SK-N-SH (cell line): ENCODE measurements around the gene CATSPER4. TPM values are rescaled to one million over a fixed set of nuclear protein-coding genes. Genes with fewer than 3 reads are reported as not detected.

Source experiments
- CTCF ChIA-PET: fragments of 300-600, 350-600 bp; formaldehyde crosslinking; extraction: SDS; loops from one replicate; lab custom pipeline; 2021; lab: Yijun Ruan, JAX
- POLR2A ChIA-PET: fragments of 350-600 bp; sonication (Branson Sonifier 250); formaldehyde crosslinking; extraction: SDS; loops from one replicate; lab custom pipeline; 2020; ENCODE audit warnings: antibody characterized with exemption, inconsistent platforms; lab: Yijun Ruan, JAX
- DNase-seq: peaks from one replicate; pipeline ENCODE4 v3.0.0; 2012
- H2AFZ ChIP-seq: fragments of 200-600 bp; sonication (generic); 2 replicates; pipeline ENCODE4 v1.8.1; 2016; ENCODE audit warnings: antibody characterized with exemption, mild to moderate bottlenecking, low read depth
- H3F3A ChIP-seq: fragments of 200-600 bp; sonication (generic); replicated peaks from 2 replicates; pipeline ENCODE3; 2016; ENCODE audit warnings: antibody characterized with exemption, mild to moderate bottlenecking; ENCODE audit not compliant: insufficient read depth
- H3K27ac ChIP-seq, 2 experiments: fragments of 200-500 bp in 1 of 2; fragments of 200-600 bp in 1 of 2; sonication (Bioruptor generic) in 1 of 2; sonication (generic), shearing (Covaris generic) in 1 of 2; 2 replicates each; pipeline versions ENCODE4 v1.5.1 to v1.6.1; 2014 to 2016; ENCODE audit warnings: low read depth in 2 of 2, inconsistent platforms in 1 of 2, low read length in 1 of 2, mild to moderate bottlenecking in 1 of 2, mixed read lengths in 1 of 2
- H3K27me3 ChIP-seq: fragments of 200-600 bp; sonication (generic), shearing (Covaris generic); 2 replicates; pipeline ENCODE4 v1.6.1; 2016; ENCODE audit warnings: mixed run types; ENCODE audit not compliant: insufficient read depth
- H3K36me3 ChIP-seq, 2 experiments: fragments of 200-500 bp in 1 of 2; fragments of 200-600 bp in 1 of 2; sonication (Bioruptor generic) in 1 of 2; sonication (generic) in 1 of 2; replicated peaks in 1 of 2; 2 replicates each; pipeline versions ENCODE3 to v1.5.1; 2014 to 2016; ENCODE audit warnings: low read length in 1 of 2, mild to moderate bottlenecking in 1 of 2; ENCODE audit not compliant: insufficient read depth in 2 of 2, control insufficient read depth in 1 of 2
- H3K4me1 ChIP-seq, 2 experiments: fragments of 200-500 bp in 1 of 2; fragments of 200-600 bp in 1 of 2; sonication (Bioruptor generic) in 1 of 2; sonication (generic), shearing (Covaris generic) in 1 of 2; 2 replicates each; pipeline versions ENCODE4 v1.5.1 to v1.6.1; 2014 to 2016; ENCODE audit warnings: low read depth in 1 of 2, low read length in 1 of 2, mixed run types in 1 of 2; ENCODE audit not compliant: insufficient read depth in 2 of 2, control insufficient read depth in 1 of 2
- H3K4me2 ChIP-seq: fragments of 200-600 bp; sonication (generic), shearing (Covaris generic); 2 replicates; pipeline ENCODE4 v1.6.1; 2017; ENCODE audit warnings: mixed run types
- H3K4me3 ChIP-seq, 2 experiments: fragments of 200-500 bp in 1 of 2; fragments of 200-600 bp in 1 of 2; sonication (Bioruptor generic) in 1 of 2; sonication (generic), shearing (Covaris generic) in 1 of 2; 2 replicates each; pipeline versions ENCODE4 v1.5.1 to v1.8.1; 2014 to 2016; ENCODE audit warnings: low read depth in 2 of 2, inconsistent platforms in 1 of 2, low read length in 1 of 2, mild to moderate bottlenecking in 1 of 2, mixed read lengths in 1 of 2, moderate library complexity in 1 of 2
- H3K79me2 ChIP-seq: fragments of 200-600 bp; sonication (generic); 2 replicates; pipeline ENCODE4 v1.8.1; 2017; ENCODE audit warnings: mild to moderate bottlenecking; ENCODE audit not compliant: insufficient read depth
- H3K9ac ChIP-seq: fragments of 200-600 bp; sonication (generic); 2 replicates; pipeline ENCODE4 v1.6.1; 2017; ENCODE audit warnings: mixed run types
- H3K9me2 ChIP-seq: fragments of 200-600 bp; sonication (generic); 2 replicates; pipeline ENCODE4 v1.6.1; 2017; ENCODE audit warnings: mixed run types
- H3K9me3 ChIP-seq: fragments of 200-600 bp; sonication (generic); 2 replicates; pipeline ENCODE4 v1.6.1; 2017; ENCODE audit warnings: mixed run types, mild to moderate bottlenecking, moderate library complexity
- H4K20me1 ChIP-seq: fragments of 200-600 bp; sonication (generic); 2 replicates; pipeline ENCODE4 v1.6.1; 2017; ENCODE audit warnings: mild to moderate bottlenecking, mixed run types; ENCODE audit not compliant: insufficient read depth
- CHD2 ChIP-seq: fragments of 150-350 bp; IDR thresholded peaks from 2 replicates; pipeline ENCODE4 v1.6.1; 2018; ENCODE audit warnings: low read length; ENCODE audit not compliant: partially characterized antibody
- CTCF ChIP-seq: fragments of 200-600 bp; sonication (generic); IDR thresholded peaks from 2 replicates; pipeline ENCODE4 v1.6.1; 2017; ENCODE audit warnings: antibody characterized with exemption, mild to moderate bottlenecking, moderate library complexity
- EP300 ChIP-seq, 2 experiments: IDR thresholded peaks; 2 replicates each; pipeline versions ENCODE4 v1.4.0 to v1.6.1; 2012; ENCODE audit warnings: borderline replicate concordance in 1 of 2, low read depth in 1 of 2, low read length in 1 of 2
- FOXJ3 ChIP-seq: sonication (generic); formaldehyde crosslinking; IDR thresholded peaks from 2 replicates; pipeline ENCODE4 v1.5.1; 2020; ENCODE audit warnings: mild to moderate bottlenecking, missing genetic modification reagents
- FOXM1 ChIP-seq: IDR thresholded peaks from 2 replicates; pipeline ENCODE4 v1.4.0; 2012; ENCODE audit warnings: low read depth, mild to moderate bottlenecking
- GATA2 ChIP-seq: sonication (generic); formaldehyde crosslinking; IDR thresholded peaks from 2 replicates; pipeline ENCODE4 v1.5.0; 2020; ENCODE audit warnings: mild to moderate bottlenecking, missing genetic modification reagents
- JUND ChIP-seq: IDR thresholded peaks from 2 replicates; pipeline ENCODE4 v1.4.0; 2012
- MXI1 ChIP-seq: IDR thresholded peaks from 2 replicates; pipeline ENCODE4 v1.6.1; 2012; ENCODE audit warnings: mild to moderate bottlenecking, low read depth, low read length, improper control_type of control experiment
- PBX3 ChIP-seq: IDR thresholded peaks from 2 replicates; pipeline ENCODE4; 2012
- POLR2AphosphoS5 ChIP-seq: IDR thresholded peaks from 2 replicates; pipeline ENCODE4 v1.6.1; 2012; ENCODE audit warnings: low read depth, low read length
- RCOR1 ChIP-seq: fragments of 150-350 bp; IDR thresholded peaks from 2 replicates; pipeline ENCODE4 v1.6.1; 2017; ENCODE audit warnings: antibody characterized with exemption, low read length
- TAF1 ChIP-seq: IDR thresholded peaks from 2 replicates; pipeline ENCODE4 v1.6.1; 2012; ENCODE audit warnings: low read depth, mild to moderate bottlenecking, low read length, moderate library complexity, borderline replicate concordance
- TEAD4 ChIP-seq: IDR thresholded peaks from 2 replicates; pipeline ENCODE4 v1.4.0; 2012; ENCODE audit warnings: mild to moderate bottlenecking, borderline replicate concordance; ENCODE audit not compliant: insufficient read depth
- YY1 ChIP-seq: IDR thresholded peaks from 2 replicates; pipeline ENCODE4 v1.4.0; 2012; ENCODE audit warnings: low read depth, mild to moderate bottlenecking
- WGBS: methylation state at CpG from one replicate; pipeline ENCODE4 v1.1.6; 2017; ENCODE audit warnings: low lambda C conversion rate; 5-methylcytosine and 5-hydroxymethylcytosine counted together
- polyA plus RNA-seq, 3 experiments: library from polyadenylated mRNA; depleted of rRNA; stranded (reverse); fragments of >200 nt; gene quantifications; 2 replicates each; pipeline ENCODE4 v1.2.3, GENCODE V29; 2012
- TF ChIP-seq, protein P1 (sequence below): IDR thresholded peaks from 2 replicates; pipeline ENCODE4 v1.4.0; 2012; ENCODE audit warnings: low read depth
- TF ChIP-seq, protein P2 (sequence below): IDR thresholded peaks from 2 replicates; pipeline ENCODE4 v1.4.0; 2012; ENCODE audit warnings: low read depth, borderline replicate concordance

CATSPER4 gene
- polyA plus RNA-seq, 1 of the 3 experiments (the other 2 are of a cell fraction), result not detected

- H2AFZ ChIP-seq, result no peak overlapping the region
- no peak overlapping the region for H3K9ac ChIP-seq
- TF ChIP-seq YY1 (no peak), MXI1 (no peak), GATA2 (CRISPR knock-in tag) (no peak), PBX3 (no peak), RCOR1 (no peak), FOXM1 (no peak), FOXJ3 (CRISPR knock-in tag) (no peak), JUND (no peak), CHD2 (no peak), TAF1 (no peak), EP300 (IDR thresholded peaks at IDR 0.05; ENCODE audit: borderline replicate concordance in 1 of 2, low read depth in 1 of 2, low read length in 1 of 2) (no peak), POLR2AphosphoS5 (no peak), CTCF (no peak), TEAD4 (no peak)
- TF ChIP-seq, protein P1, sequence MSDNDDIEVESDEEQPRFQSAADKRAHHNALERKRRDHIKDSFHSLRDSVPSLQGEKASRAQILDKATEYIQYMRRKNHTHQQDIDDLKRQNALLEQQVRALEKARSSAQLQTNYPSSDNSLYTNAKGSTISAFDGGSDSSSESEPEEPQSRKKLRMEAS, result no peak
- TF ChIP-seq, protein P2, sequence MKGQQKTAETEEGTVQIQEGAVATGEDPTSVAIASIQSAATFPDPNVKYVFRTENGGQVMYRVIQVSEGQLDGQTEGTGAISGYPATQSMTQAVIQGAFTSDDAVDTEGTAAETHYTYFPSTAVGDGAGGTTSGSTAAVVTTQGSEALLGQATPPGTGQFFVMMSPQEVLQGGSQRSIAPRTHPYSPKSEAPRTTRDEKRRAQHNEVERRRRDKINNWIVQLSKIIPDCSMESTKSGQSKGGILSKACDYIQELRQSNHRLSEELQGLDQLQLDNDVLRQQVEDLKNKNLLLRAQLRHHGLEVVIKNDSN, result no peak
- WGBS, result 62% methylated on average over 8 of the region's 11 CpGs
- H4K20me1 ChIP-seq, result no peaks in the 10 kb centered on the region
- H3K4me3 ChIP-seq, result no peak overlapping the region
- POLR2A ChIA-PET, result no interaction called here
- no peaks in the 10 kb centered on the region for H3K9me2 ChIP-seq
- H3K27ac ChIP-seq, result no peak overlapping the region
- H3K79me2 ChIP-seq, result no peaks in the 10 kb centered on the region
- no peak overlapping the region for H3K4me2 ChIP-seq
- no peak for DNase-seq
- H3K27me3 ChIP-seq, result no peaks in the 10 kb centered on the region; the same call in 1 of the 2 replicates
- CTCF ChIA-PET, result no interaction called here
- no peaks in the 10 kb centered on the region for H3K36me3 ChIP-seq
- no peaks in the 10 kb centered on the region; a peak in 1 of 4 replicates for H3K4me1 ChIP-seq
- H3F3A ChIP-seq, result no peaks in the 10 kb centered on the region
- no peaks in the 10 kb centered on the region for H3K9me3 ChIP-seq
Measured at GRCh38 chr1:26218906-26219494, 28.6 kb downstream of the CATSPER4 start.
